GM10248 (cell line): ENCODE measurements around the gene SNAPC3.
A peak's percentile ranks its signal among the peaks of the same experiment; 100 is the strongest.

ENCODE experiments used
- CTCF ChIA-PET: fragments of 300-600 bp; sonication (Branson Sonifier 250); formaldehyde crosslinking; extraction: SDS; loops from one replicate; lab custom pipeline; 2021; ENCODE audit warnings: antibody characterized with exemption; lab: Yijun Ruan, JAX
- POLR2A ChIA-PET: fragments of 350-650 bp; sonication (Branson Sonifier 250); formaldehyde crosslinking; extraction: SDS; loops from one replicate; lab custom pipeline; 2020; ENCODE audit warnings: antibody characterized with exemption; lab: Yijun Ruan, JAX
- DNase-seq: peaks from one replicate; pipeline ENCODE4 v3.0.0; 2012; ENCODE audit errors: extremely low spot score
- CTCF ChIP-seq: IDR thresholded peaks from 2 replicates; pipeline ENCODE4 v1.5.1; 2012; ENCODE audit warnings: mild to moderate bottlenecking, low read depth; ENCODE audit errors: extremely low read depth, missing control alignments, control extremely low read depth

Gene SNAPC3

DNA sequence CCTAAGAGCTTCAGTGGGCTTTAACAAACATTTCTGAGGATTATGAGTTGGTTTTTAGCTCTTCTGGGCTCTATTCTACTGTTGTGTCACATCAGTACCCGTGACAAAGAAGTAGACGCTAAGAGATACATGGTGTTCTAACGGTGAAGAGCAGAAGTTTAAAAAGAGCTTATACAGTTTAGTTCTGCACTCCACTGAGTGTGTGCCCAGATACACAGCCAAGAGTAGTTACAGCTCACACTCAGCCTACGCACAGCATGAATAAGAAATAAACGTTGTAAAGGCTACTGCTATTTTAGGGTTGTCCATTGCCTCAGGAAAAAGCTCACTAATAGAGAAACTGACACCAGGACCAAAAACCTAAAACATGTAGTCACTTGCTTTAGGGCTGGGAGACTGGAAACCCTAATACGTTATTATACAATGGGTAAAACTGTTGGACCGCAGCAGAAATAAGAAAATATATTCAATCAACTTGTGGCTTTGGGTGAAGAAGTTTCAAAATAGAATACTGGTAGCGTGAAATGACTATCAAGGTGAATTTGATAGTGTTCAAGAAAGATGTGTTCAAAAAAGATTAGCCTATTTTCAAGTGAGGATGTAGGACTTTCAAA is 53.4 kb downstream of the SNAPC3 start:
- no peak for TF ChIP-seq CTCF
- POLR2A ChIA-PET = interaction anchor here (0.5 to 0.9 kb wide), 3 partner anchors 8 to 30 kb away, joined by 3 to 4 read pairs (median 3); no protein-coding TSS in a partner anchor
- CTCF ChIA-PET = interaction anchor here (1.1 to 1.9 kb wide), 6 partner anchors 8 to 132 kb away, joined by 3 to 6 read pairs (median 4); no protein-coding TSS in a partner anchor
- no peak for DNase-seq

DNA sequence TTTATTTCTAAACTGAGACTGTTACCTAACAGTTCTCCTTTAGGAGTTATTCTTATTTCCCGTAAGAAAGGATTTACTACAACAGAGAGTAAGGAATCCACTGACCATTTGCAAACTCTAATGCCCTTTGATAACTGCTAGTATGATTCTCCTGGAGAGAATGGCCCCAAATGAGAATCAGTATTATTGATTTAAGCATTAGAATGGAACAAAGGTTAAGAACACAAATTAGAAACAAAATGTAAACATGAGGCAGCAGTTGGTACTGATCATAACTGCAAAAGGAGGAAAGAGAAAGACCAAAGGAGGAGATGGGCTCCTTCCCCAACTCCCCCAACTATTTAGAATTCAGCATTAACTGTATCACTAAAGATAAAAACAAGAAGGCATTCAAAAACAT is 57.4 kb downstream of the SNAPC3 start:
- POLR2A ChIA-PET = no interaction called here
- CTCF ChIA-PET = interaction anchor here (1.2 kb wide), 1 partner anchor 36 kb away, joined by 3 read pairs; no protein-coding TSS in a partner anchor
- TF ChIP-seq CTCF = no peak
- DNase-seq = no peak

- DNase-seq = no peak
- ChIA-PET CTCF (interaction anchor here (1.0 to 1.6 kb wide), 6 partner anchors 15 to 70 kb away, joined by 3 to 4 read pairs (median 3); partner anchors contain the start of gene CCDC171), POLR2A (no interaction called here)
- no peak for TF ChIP-seq CTCF
Measured at GRCh38 chr9:15482146-15482545, 59.5 kb downstream of the SNAPC3 start.

GRCh38 chr9:15484802-15485201 is 62.1 kb downstream of the SNAPC3 start:
- no peak for TF ChIP-seq CTCF

DNA sequence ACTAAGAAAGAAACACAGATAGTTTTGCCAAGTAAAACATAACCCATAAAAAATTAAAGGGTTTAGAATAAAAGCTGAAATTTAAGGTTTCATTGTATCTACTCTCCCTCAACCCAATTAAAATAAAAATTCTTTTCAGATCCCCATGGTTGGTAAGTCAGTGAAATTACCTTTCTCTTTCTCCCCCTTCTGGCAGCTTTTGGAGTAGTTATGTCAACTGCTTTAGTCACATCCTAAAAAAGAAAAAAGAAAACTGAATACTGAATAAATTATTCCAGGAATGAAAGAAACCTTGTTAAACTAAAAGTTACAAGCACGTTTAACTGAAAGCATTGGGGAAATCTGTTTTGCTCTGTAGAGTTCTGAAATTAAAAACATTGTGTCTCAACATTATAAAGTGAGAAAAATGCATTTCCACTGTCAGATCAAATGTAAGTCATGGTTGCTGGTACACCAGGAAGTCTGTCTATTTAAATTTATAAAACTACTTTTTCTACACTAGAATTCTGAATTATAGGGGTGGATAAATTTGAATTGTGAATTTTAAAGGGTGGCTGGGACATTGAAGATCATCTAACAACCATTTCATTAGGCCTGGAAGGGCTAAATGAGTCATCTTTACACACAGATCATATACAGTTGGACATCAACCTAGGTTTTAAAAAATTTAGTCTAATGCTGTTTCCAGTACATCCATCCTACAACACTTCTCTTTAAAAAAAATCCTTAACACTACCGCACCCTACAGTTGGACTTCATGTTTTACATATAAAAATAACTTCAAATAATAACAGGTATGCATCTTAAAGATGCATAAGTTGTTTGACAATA is 63.4 kb downstream of the SNAPC3 start:
- ChIA-PET CTCF (interaction anchor here (1.0 kb wide), 1 partner anchor 17 kb away, joined by 3 read pairs; no protein-coding TSS in a partner anchor), POLR2A (no interaction called here)
- no peak for DNase-seq
- peak; percentile 38 for TF ChIP-seq CTCF

More at GRCh38 chr9:15484802-15485201, 62.1 kb downstream of the SNAPC3 start:
- ChIA-PET CTCF (interaction anchor here (1.0 kb wide), 1 partner anchor 15 kb away, joined by 5 read pairs; no protein-coding TSS in a partner anchor), POLR2A (interaction anchor here (0.7 kb wide), 1 partner anchor 9 kb away, joined by 4 read pairs; no protein-coding TSS in a partner anchor)
- no peak for DNase-seq

GRCh38 chr9:15491950-15492349 is 69.3 kb downstream of the SNAPC3 start:
- no peak for TF ChIP-seq CTCF
- ChIA-PET POLR2A (no interaction called here), CTCF (interaction anchor here (1.4 kb wide), 1 partner anchor 21 kb away, joined by 3 read pairs; no protein-coding TSS in a partner anchor)
- no peak for DNase-seq
